Measurements from ENCODE around the gene AGBL4. TPM values are rescaled to one million over a fixed set of nuclear protein-coding genes. Genes with fewer than 3 reads are reported as not detected.

Gene AGBL4
- total and polyA plus RNA-seq, 9 of the 15 experiments (the other 6 are each of a cell fraction or from before 2014, with no cell fraction given) = 0.11 TPM; not detected in 7

- TF ChIP-seq ZZZ3 (IDR thresholded peaks at IDR 0.05) (no peak), FOXJ3 (CRISPR knock-in tag; IDR thresholded peaks at IDR 0.05) (no peak), PRMT5 (CRISPR knock-in tag; IDR thresholded peaks at IDR 0.05) (no peak), POU5F1 (IDR thresholded peaks at IDR 0.05; ENCODE audit: borderline replicate concordance, low read depth, low read length, partially characterized antibody) (no peak)
These were observed 1297.1 kb downstream of the AGBL4 start (continued) for GRCh38 chr1:48726557-48727215.

- ATAC-seq = no peak
- TF ChIP-seq NR2C2 (CRISPR knock-in tag; IDR thresholded peaks at IDR 0.05) (no peak), NR2C2 (tag; IDR thresholded peaks at IDR 0.05) (no peak), MAFG (tag; conservative IDR thresholded peaks at IDR 0.05) (no peak), BRF1 (IDR thresholded peaks at IDR 0.05; ENCODE audit: borderline replicate concordance, extremely low read depth, insufficient read length) (no peak), SMAD3 (CRISPR knock-in tag; conservative IDR thresholded peaks at IDR 0.05) (no peak), GATAD2A (IDR thresholded peaks at IDR 0.05) (no peak), ILF3 (IDR thresholded peaks at IDR 0.05; ENCODE audit: borderline replicate concordance) (no peak), CHD1 (IDR thresholded peaks at IDR 0.05; ENCODE audit: low read length) (no peak), ETS2 (tag; IDR thresholded peaks at IDR 0.05; ENCODE audit: borderline replicate concordance, poor library complexity, severe bottlenecking) (no peak), NFIC (IDR thresholded peaks at IDR 0.05) (no peak)
- TF ChIP-seq, protein P1, sequence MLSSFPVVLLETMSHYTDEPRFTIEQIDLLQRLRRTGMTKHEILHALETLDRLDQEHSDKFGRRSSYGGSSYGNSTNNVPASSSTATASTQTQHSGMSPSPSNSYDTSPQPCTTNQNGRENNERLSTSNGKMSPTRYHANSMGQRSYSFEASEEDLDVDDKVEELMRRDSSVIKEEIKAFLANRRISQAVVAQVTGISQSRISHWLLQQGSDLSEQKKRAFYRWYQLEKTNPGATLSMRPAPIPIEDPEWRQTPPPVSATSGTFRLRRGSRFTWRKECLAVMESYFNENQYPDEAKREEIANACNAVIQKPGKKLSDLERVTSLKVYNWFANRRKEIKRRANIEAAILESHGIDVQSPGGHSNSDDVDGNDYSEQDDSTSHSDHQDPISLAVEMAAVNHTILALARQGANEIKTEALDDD (IDR thresholded peaks at IDR 0.05) = no peak
- Histone ChIP-seq H3K36me3 (ENCODE audit: control insufficient read depth, insufficient read depth, low read length) (no peaks in the 10 kb centered on the region), H3K9me3 (replicated peaks; ENCODE audit: control insufficient read depth, insufficient read depth, low read depth, low read length) (no peaks in the 10 kb centered on the region), H3K4me2 (ENCODE audit: insufficient read depth, low read length) (no peak overlapping the region), H3K9ac (ENCODE audit: insufficient read depth in 1 of 2, low read depth in 2 of 2, low read length in 2 of 2) (no peak overlapping the region), H2AFZ (ENCODE audit: low read depth, low read length) (no peak overlapping the region), H4K20me1 (replicated peaks; ENCODE audit: control insufficient read depth, insufficient read depth, low read length) (no peaks in the 10 kb centered on the region), H3K27ac (ENCODE audit: extremely low read depth, low read depth, low read length) (no peak overlapping the region), H3K9me1 (ENCODE audit: control insufficient read depth, insufficient read depth, low read length) (no peaks in the 10 kb centered on the region), H3K79me2 (ENCODE audit: control insufficient read depth, insufficient read depth, low read length) (no peaks in the 10 kb centered on the region), H3K4me3 (no peak overlapping the region), H3K27me3 (ENCODE audit: control insufficient read depth in 2 of 2, insufficient read depth in 2 of 2, low read length in 2 of 2) (no peaks in the 10 kb centered on the region), H3K4me1 (replicated peaks in 1 of 2; ENCODE audit: control insufficient read depth in 2 of 2, insufficient read depth in 2 of 2, low read length in 2 of 2) (no peaks in the 10 kb centered on the region)
- intact Hi-C loops (cut with micrococcal nuclease) = no loop called here
- in situ Hi-C loops (cut with MboI) = no loop called here
- POLR2A ChIA-PET = no interaction called here
- DNase-seq (ENCODE audit: extremely low read depth in 1 of 4, low spot score in 3 of 4) = no peak
- no TSS peak for BruUV-seq (replicated peaks)
- CTCF ChIA-PET (ENCODE audit: low intra/inter-chr PET ratio) = no interaction called here
- FAIRE-seq = no peak
- 0% methylated on average over 2 of the region's 2 CpGs for WGBS (ENCODE audit: insufficient coverage, low coverage, missing lambda C conversion rate)
These were observed 1297.6 kb downstream of the AGBL4 start for GRCh38 chr1:48726139-48726538.
